Body of pancreas (tissue), 4 donors: ENCODE results near the gene SLC34A1.

Experiments
- CTCF ChIP-seq, 7 experiments: fragments of 450-650 bp in 4 of 7; fragments of 200-600 bp in 3 of 7; sonication (generic) in 3 of 7; IDR thresholded peaks; one replicate each; pipeline ENCODE4 v1.5.1; 2016 to 2019; ENCODE audit warnings: antibody characterized with exemption in 7 of 7
- POLR2A ChIP-seq, 3 donors: fragments of 450-650 bp; IDR thresholded peaks; one replicate each; pipeline ENCODE4 v1.6.1; 2016; ENCODE audit warnings: antibody characterized with exemption in 3 of 3, mild to moderate bottlenecking in 2 of 3

- TF ChIP-seq CTCF (IDR thresholded peaks at IDR 0.05) (no peak), POLR2A (IDR thresholded peaks at IDR 0.05) (no peak)
Measured at GRCh38 chr5:177350776-177351391, 33.4 kb upstream of the SLC34A1 start.
